Bronchial epithelial cell (primary cell): ENCODE measurements around the gene FXYD1. TPM values are rescaled to one million over a fixed set of nuclear protein-coding genes. Genes with fewer than 3 reads are reported as not detected.
"Not testable (repeated sequence)": the region's sequence is repeated elsewhere in the genome, so short reads cannot be mapped to it uniquely, and the experiment has no call there.

Experiments used
- DNase-seq: peaks from one replicate; pipeline ENCODE4 v3.0.0-alpha.2; 2010; ENCODE audit warnings: low read depth
- FAIRE-seq: peaks from 2 replicates; lab custom pipeline; 2011; peaks lifted over from hg19 to GRCh38; lab: Jason Lieb, UNC
- H3K27me3 ChIP-seq: 2 replicates; pipeline ENCODE4 v1.5.1; 2011; ENCODE audit warnings: low read length; ENCODE audit not compliant: control insufficient read depth, insufficient read depth
- H3K36me3 ChIP-seq: 2 replicates; pipeline ENCODE4 v1.5.1; 2011; ENCODE audit warnings: low read length; ENCODE audit not compliant: control insufficient read depth, insufficient read depth
- H3K4me3 ChIP-seq: 2 replicates; pipeline ENCODE4 v1.5.1; 2011; ENCODE audit warnings: mild to moderate bottlenecking, low read depth, low read length, control low read depth
- CTCF ChIP-seq: IDR thresholded peaks from 2 replicates; pipeline ENCODE4 v1.5.1; 2011; ENCODE audit warnings: mild to moderate bottlenecking, moderate library complexity, low read length, control low read depth, inconsistent platforms; ENCODE audit not compliant: insufficient read depth, severe bottlenecking
- total RNA-seq: library from RNA; depleted of rRNA; stranded (reverse); fragments of >200 nt; gene quantifications from 2 replicates; pipeline ENCODE4 v1.2.1, GENCODE V29; 2014

FXYD1 gene
- total RNA-seq, 1 donor from 2014 or later = not detected

GRCh38 chr19:35150445-35150844 is 11.8 kb downstream of the FXYD1 start:
- Histone ChIP-seq H3K36me3 (no peaks in the 10 kb centered on the region), H3K4me3 (no peak overlapping the region), H3K27me3 (no peaks in the 10 kb centered on the region)
- DNase-seq (no peak), FAIRE-seq (no peak)
- TF ChIP-seq CTCF = no peak

- DNase-seq (no peak), FAIRE-seq (no peak)
- TF ChIP-seq CTCF = no peak
- H3K4me3 ChIP-seq = no peak overlapping the region
- H3K27me3 ChIP-seq = no peaks in the 10 kb centered on the region
- H3K36me3 ChIP-seq = no peaks in the 10 kb centered on the region
Measured at GRCh38 chr19:35151273-35152065, 12.8 kb downstream of the FXYD1 start.

DNA sequence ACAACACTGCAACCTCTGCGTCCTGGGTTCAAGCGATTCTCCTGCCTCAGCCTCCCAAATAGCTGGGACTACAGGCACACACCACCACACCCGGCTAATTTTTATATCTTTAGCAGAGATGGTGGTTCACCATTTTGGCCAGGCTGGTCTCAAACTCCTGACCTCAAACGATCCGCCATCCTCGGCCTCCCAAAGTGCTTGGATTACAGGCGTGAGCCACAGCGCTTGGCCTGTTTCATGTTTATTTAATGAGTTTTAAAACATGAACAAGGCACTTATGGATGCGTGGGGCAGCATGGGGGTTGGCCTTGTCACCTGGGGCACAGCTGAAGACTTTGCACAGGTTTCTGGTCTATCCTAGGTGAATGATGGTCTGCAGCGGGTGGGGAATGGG is 14.5 kb downstream of the FXYD1 start:
- H3K4me3 ChIP-seq, DNase-seq, FAIRE-seq, H3K27me3 ChIP-seq, H3K36me3 ChIP-seq: not testable (repeated sequence)

- peak; percentile 72 for TF ChIP-seq CTCF
- H3K27me3 ChIP-seq = no peaks in the 10 kb centered on the region
- H3K36me3 ChIP-seq = peaks cover 4% of the 10 kb centered on the region
- FAIRE-seq (no peak), DNase-seq (no peak)
- H3K4me3 ChIP-seq = peak overlapping the region; percentile 94
Measured at GRCh38 chr19:35153701-35154524, 15.3 kb downstream of the FXYD1 start.

GRCh38 chr19:35154525-35155406 is 16.1 kb downstream of the FXYD1 start, which contains the start of gene FXYD5:
FXYD5 (plus strand) TSS chr19:35154735; CDS start chr19:35155551, 816 bp downstream.
- Histone ChIP-seq H3K4me3 (peak within 1 kb of the TSS; percentile 94), H3K27me3 (no peaks in the 10 kb centered on the region), H3K36me3 (peaks cover 4% of the 10 kb centered on the region)
- peak; percentile 9 for TF ChIP-seq CTCF
- DNase-seq = peak; percentile 69
- FAIRE-seq = no peak
